AG10803 (cell line): ENCODE data around the gene BMAL1.
A peak's percentile ranks its signal among the peaks of the same experiment; 100 is the strongest.

Source experiments
- DNase-seq: peaks from one replicate; pipeline ENCODE4 v3.0.0; 2010; ENCODE audit warnings: low read depth
- H3K4me3 ChIP-seq: 2 replicates; pipeline ENCODE4 v1.5.1; 2011; ENCODE audit warnings: mild to moderate bottlenecking, low read length, control low read depth
- TF ChIP-seq, protein P1 (sequence below): conservative IDR thresholded peaks from 2 replicates; pipeline ENCODE4 v1.5.1; 2011; ENCODE audit warnings: mild to moderate bottlenecking, low read length, control low read depth, inconsistent platforms

Gene BMAL1

DNA sequence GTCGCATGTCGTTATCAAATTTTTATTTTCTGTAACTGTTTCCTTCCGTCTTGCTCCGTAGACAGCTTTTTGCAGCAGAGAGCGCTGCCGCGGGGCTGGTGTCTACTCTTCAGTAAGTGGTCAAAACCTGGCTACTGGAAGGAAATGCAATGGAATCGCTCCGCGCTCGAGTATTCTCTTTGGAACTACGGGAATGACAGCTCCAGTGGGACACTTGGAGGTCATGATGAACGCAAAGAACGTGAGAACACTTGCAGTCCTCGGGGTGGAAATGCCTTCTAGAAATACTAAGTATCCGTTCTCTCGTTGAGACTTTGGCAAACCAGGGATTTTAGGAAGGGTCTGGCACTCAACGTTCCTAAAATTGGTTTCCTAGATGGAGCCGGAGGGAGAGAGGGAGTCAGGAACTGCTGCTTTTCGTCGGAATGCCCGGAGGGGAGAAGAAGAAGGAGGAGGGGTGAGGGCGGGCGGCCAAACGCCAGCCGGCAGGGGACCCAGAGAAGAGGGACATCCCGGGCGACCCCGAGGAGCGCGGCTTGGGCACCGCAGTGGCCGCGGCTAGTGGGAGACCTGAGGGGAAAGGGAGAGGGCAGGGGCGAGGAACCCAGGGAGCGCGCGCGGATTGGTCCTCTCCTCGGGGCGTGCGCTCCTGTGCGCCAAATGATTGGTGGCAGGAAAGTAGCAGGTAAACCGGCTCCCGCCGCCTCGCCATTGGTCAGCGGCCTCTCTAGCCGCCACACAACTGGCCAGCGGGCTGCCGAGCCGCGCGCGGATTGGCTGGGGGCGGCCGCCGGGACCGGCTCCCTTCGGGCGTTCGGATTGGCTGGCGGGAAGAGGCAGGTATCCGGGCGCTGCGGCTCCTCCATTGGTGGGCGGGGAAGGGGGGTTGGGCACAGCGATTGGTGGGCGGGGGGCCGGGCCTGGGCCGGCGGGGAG, 490 bp upstream of the BMAL1 start:
- H3K4me3 ChIP-seq: peak overlapping the region; percentile 87
- TF ChIP-seq, protein P1, sequence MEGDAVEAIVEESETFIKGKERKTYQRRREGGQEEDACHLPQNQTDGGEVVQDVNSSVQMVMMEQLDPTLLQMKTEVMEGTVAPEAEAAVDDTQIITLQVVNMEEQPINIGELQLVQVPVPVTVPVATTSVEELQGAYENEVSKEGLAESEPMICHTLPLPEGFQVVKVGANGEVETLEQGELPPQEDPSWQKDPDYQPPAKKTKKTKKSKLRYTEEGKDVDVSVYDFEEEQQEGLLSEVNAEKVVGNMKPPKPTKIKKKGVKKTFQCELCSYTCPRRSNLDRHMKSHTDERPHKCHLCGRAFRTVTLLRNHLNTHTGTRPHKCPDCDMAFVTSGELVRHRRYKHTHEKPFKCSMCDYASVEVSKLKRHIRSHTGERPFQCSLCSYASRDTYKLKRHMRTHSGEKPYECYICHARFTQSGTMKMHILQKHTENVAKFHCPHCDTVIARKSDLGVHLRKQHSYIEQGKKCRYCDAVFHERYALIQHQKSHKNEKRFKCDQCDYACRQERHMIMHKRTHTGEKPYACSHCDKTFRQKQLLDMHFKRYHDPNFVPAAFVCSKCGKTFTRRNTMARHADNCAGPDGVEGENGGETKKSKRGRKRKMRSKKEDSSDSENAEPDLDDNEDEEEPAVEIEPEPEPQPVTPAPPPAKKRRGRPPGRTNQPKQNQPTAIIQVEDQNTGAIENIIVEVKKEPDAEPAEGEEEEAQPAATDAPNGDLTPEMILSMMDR: no peak
- peak; percentile 99 for DNase-seq

DNA sequence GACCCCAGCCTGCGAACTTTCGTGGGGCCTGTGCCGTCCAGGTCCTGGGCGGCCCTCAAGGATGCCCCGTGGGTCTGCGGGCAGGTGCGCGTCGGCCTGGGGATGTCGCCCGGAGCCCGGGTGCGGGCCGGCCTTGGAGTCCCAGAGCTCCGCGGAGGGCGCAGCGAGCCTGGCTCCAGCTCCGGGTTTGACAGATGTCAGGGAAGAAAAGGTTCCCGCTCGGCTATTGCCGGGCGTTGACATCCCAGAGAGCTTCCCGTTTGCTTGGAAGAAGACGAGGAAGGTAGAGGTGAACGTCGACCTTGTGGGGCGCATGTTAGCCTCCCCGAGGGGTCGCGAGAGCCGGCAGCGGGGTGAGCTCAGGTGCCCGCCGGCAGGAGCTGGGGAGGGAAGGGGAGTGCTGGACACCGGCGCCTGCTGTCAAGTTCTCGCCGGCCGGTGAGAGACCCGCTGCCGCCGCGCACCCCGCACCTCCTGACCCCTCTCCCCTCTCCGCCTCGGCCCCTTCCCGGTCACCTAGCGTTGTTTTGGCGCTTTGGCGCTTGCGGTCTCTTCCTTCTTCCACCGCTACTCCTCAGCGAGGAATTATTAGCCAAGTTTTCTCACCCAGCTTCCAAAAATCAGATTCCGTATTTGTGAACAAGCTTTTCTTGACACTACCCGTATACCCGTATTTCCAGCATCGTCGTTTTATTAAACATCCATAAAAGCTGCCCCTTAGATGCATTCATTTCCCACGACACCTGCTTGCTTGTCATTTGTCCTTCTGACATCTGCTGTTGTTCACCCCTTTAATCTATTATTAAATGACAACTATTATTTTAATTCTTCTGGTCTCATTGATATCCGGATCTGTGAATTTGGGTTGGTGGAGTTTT, 1.3 kb downstream of the BMAL1 start:
- H3K4me3 ChIP-seq: peak overlapping the region; percentile 87
- no peak for DNase-seq
- TF ChIP-seq, protein P1: no peak

DNA sequence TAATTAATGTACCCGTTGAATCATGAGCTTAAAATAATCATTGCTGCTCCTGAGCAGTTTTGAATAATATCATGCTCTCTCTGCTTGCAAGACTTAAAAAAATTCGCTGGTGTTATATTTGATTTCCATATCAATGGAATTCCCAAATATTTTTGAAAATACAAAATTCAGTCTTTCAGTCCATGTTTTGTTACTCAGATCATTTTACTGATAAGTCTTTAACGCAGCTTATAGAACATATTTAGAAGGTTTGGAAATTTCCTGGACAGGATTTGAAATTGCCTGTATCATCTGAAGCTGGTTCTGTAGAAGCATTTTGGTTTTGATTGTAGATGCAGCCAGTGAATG, 1.9 kb downstream of the BMAL1 start:
- TF ChIP-seq, protein P1: no peak
- no peak overlapping the region for H3K4me3 ChIP-seq
- no peak for DNase-seq

DNA sequence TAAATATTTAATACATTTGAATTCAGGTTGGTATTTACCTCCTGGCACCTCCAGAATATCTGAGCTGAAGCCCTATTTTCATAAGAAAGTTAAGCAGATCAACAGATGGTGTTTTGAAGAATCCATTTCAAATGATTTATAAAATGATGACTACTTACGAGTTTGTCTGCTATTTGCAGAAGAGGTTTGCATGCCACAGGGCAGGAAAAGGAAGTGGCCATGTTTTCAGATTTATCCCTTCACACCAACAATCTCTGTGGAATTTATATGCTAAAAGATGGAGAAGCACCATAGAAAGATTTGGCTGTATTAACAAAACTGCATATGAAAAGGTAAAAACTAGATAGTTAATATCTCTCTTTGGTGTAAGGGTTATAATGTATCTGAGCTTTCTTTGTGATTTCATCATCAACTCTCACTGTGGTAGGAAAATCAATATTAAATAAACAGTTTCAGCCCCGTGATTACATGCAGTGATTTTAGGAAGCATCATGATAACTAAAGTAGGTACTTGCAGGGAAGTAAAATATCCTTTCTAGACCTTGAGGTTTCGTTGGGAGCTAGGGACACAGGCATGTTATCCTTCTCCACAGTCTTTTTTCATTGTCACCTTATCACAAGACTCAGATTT, 2.6 kb downstream of the BMAL1 start:
- TF ChIP-seq, protein P1: no peak
- no peak overlapping the region for H3K4me3 ChIP-seq
- no peak for DNase-seq

DNA sequence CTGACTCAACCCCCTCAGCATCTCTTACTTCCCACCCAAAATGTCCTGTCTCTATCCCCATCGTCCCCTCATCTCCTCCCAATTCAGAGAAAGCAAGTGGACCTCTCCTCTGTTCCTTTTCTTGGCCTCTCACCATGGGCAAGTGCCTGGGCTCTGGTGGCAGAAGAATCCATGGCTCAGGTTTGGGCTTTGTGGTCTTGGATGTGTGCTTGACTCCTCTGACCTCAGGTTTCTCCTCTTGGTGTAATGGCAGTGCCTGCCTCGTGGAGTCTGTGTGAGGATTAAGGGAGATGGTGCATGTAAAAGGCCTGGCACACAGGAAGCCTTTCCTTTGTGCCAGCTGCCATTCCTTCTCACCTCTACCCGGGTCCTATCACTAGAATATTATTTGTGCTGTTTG, 3.2 kb downstream of the BMAL1 start:
- TF ChIP-seq, protein P1: no peak
- no peak for DNase-seq
- no peak overlapping the region for H3K4me3 ChIP-seq

DNA sequence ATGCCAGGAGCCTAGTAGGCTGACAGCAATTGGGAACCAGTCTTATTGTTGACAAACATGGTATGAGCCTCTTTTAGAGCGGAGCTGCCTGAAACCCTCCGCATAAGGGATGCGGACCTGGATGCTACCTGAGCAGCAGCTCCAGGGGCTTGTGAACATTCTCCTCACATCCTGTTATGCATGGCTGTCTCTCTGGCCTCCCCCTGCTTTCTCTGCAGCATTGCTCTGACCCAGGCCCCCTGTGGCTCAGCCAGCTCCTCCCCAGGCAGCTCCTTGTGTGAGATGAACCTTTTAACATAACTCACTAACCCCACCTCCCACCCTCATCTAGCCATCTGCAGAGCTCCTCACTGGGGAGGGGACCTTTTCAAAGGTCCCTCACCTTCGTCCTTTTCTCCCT, 6.0 kb downstream of the BMAL1 start:
- no peak overlapping the region for H3K4me3 ChIP-seq
- TF ChIP-seq, protein P1: no peak
- no peak for DNase-seq
